ENCODE measurements around the gene SLC46A1.

The SLC46A1 gene

DNA sequence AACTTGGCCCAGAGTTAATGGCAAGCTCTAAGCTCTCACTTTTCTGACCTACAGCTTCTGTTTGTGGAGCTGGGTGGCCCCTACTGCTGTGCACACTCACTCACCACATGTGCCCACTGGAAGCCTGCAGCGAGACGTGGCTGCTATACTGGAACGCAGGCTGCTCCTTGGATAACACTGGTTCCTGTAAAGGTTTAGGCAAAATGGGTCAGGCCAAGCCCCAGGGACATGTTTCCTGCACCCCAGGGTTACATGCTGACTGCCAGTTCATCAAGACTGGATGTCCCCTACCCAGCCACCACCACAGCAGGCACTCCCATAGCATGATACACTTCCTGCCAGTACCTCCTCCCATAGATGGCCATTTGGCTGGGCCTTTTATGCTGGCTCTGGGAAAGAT lies 57.0 kb downstream of the SLC46A1 start:
- FAIRE-seq, result no peak

DNA sequence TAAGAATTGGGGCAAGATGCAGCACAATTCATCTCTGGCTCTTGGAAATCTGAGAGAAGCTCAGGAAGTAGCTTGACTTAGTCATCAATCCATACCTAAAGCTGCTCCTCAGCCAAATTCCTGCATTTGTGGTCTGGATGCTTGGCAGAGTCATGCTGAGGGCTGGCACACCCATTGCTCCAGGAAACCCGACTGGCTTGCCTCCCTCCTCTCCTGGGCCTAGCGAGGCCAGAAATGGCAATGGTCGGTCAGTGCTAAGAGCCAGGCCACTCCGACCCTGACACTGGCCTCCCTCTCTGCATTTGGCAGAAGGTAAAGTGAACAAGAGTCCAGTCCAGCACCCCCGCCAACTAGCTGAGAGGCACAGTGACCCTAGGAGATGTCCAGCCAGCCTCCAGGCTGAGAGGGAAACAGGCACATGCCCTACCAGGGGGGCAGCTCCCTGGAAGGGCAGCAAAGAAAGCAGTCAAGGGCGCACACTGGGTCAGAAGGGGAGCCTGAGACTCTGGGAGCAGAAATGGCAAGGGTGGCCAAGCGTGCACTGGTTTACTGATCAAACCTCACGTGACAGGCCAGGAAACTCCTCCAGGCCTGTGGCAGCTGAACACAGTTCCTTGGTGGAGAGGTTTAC lies 58.6 kb downstream of the SLC46A1 start:
- FAIRE-seq, result no peak

DNA sequence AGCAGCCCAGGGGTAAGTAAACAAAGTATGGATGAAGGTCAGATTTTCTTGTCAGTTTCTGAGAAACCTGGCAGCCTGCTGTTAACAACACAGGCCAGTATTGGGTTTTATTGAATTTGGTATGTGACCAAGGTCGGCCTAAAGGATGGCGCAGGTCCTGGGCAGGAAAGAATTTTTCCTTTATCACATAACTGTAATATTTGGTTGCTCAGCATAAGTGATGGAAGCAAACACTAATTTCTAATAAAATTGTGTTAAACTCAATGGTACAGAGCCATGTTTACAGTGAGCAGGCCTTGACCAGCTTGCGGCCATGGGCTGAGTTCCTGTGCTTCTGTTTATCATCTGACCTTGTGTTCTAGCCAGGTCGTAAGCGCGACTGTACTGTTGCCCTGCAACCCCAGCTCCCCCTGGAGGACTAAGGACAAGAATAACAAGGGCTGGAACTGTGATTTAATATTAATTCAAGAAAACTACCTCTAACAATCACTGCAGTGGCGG lies 59.2 kb downstream of the SLC46A1 start:
- no peak for FAIRE-seq

DNA sequence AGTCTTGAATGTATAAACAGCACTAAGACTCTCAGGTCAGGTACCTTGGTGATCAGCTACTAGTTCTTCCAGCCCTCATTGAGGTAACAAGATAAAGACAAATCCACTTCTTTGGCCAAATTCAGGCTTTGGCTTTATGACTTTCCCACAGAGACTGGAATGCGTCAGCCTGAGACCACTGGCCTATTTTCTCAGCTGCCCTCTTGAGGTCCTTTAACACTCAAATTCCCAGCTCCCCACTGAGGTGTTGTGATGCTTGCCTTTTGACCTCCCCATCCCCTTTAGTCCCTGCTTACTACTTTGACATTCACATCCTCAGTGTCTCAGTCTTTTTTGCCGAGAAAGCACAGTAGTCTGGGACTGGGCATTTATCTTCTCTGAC lies 59.8 kb downstream of the SLC46A1 start:
- FAIRE-seq, result no peak

DNA sequence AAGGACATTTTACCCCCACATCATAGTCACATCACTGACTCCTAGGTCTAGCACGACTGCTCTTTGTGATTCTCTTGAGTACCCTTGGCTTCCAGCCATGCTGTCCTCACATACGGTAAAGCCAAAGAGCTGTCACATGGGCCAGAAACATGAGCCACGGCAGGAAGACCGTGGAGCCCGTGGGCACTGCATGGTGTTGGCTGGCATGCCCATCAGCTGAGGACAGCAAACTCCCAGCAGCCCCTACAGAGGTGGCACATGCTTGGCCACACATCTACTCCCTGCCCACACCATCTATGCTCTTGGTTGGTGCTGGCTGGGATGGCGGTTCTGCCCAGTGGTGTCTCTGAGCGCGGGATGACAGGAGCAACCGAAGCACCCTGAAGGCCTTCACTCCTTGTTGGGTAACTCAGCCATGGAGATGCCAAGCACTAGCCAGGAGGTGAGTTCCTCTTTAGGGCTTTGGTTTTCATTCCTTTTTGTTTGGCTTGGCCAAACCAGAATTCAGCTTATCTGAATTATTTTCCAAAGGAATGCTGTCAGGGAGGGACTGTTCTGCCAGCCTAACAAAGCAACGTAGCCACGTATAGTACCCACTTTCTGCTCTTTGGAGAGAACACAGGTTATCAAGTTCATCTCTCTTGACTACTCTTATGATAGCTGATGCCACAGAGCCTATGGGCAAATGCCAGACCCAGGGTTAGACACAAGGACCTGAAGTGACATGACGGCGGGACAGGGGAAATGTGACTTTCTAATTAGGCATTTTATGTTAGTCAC lies 60.4 kb downstream of the SLC46A1 start:
- FAIRE-seq, result no peak
